HG03520 (cell line): Measurements from ENCODE around the gene GEMIN8.

Experiments
- ATAC-seq: cut with Tn5 transposase; IDR thresholded peaks from one replicate; pipeline ENCODE4 v1.9.1; 2021; ENCODE audit warnings: mild to moderate bottlenecking, moderate library complexity; ENCODE audit not compliant: unreplicated experiment

The GEMIN8 gene

DNA sequence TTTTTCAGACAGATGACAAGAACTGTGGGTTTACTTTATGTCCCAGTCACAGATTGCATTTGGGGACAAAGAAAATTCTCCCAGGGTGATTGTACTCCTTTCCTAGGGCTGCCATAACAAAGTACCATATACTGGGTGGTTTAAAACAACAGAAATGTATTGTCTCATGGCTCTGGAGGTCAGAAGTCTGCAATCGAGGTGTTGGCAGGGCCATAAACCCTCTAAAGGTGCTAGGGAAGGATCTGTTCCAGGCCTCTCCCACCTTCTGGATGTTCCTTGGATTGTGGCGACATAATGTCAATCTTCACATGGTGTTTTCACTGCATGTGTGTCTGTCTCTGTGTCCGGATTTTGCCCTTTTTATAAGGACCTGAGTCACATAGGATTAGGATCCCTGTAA, 12.3 kb downstream of the GEMIN8 start:
- ATAC-seq, result no peak

DNA sequence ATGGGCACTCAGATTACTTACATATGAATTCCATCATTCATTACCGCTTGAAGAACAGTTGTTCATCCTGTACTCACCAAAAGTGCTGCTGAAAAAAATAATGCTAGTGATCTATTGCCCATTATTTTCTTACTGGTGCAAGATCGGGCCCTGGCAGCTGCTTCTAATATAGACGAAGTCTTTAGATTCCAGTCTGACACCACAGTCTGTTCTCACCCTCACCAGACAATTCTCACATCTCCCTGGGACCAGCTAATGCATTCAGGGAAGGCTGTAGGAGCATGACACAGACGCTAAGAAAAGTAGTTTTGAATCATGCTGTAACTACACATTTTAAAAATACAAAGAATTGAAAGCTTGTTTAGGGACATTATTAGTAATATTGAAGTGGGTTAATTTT, 13.8 kb downstream of the GEMIN8 start:
- ATAC-seq, result no peak

DNA sequence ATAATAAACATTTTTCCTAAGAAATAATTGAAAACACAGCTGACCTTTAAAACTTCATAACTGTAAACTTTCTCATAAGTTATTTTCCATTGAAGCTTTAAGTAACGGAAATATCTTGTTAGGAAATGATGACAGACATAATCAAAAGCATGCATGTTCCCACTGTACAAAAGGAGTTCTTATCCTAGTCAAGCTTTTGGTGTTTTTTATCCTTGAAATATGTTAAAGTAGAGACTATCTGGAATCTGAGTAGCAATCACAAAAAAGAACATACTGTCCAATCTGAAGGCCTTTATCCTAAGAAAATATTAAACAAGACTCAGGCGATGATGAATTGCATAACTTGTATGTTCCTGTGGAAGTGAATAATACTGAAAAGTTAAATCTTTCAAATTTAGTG, 14.4 kb downstream of the GEMIN8 start:
- no peak for ATAC-seq

DNA sequence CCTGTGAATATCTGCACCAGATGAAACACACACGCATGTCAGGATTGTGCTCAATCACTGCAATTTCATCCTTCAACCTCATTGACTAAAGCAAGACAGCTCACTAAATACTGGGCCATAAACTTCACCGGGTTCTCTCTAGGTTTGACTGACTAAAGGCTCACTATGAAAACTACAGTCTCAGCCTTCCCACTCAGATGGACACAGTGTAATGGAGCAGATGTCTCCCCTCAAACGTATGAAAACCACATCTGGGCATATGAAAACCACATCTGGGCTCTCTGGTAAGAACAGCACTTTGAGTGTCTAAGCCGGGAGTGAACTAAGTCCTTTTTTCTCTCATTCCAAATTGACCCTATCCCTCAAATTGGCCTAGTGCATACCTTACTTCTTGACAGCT, 15.2 kb downstream of the GEMIN8 start:
- ATAC-seq, result no peak

DNA sequence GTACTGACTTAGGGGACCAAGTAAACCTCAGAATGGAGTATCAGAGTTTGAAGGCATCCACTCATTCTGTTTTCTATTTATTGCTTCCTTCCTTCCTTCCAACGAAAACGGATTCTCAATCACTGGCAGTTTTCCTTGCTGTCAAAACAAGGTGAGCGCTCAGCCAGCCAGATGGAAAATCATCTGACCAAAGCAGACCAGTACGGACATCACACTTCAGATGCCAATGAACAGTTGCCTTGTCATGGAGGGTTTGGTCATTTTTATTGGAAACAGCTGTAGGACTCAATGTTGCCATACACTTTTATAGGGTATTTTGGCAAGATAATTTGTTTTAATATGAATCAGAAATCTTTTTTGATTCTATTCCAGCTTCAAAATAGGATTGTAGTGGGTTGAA, 16.6 kb downstream of the GEMIN8 start:
- no peak for ATAC-seq

DNA sequence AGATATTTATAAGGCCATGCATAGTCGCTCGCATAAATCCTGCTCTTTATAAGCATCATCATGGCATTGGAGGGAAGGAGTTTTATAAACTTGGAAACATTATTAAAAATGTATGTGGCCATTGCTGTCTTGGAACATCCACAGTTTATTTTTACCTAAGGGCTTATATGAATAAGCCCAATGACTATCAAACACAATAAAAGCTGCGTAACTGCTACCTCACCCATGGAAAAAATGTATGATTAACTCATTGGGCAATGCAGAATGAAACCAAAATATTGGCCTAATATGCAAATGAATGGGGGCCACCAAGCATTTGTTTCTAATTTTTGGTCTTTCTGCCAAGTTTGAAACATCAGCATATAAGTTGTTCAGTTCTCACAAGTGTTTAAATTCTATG, 19.1 kb downstream of the GEMIN8 start:
- no peak for ATAC-seq

DNA sequence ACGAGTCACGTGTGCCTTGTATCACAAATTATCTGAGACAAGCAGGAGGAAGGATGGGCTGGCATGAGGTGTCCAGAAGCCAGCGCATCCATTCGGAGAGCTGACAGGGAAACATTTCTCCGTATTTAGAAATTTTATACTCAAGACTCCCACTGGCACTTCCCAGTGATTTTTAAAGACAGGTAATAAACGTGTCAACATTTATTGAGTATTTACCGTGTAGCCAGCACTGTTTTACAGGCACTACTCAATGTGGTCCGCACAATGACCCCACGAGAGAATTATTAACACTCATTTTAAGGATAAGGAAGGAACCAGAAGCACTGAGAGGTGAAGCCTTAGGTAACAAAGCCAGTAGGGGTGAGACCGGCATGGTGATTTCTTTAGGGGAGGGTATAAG, 23.2 kb downstream of the GEMIN8 start:
- ATAC-seq, result no peak

DNA sequence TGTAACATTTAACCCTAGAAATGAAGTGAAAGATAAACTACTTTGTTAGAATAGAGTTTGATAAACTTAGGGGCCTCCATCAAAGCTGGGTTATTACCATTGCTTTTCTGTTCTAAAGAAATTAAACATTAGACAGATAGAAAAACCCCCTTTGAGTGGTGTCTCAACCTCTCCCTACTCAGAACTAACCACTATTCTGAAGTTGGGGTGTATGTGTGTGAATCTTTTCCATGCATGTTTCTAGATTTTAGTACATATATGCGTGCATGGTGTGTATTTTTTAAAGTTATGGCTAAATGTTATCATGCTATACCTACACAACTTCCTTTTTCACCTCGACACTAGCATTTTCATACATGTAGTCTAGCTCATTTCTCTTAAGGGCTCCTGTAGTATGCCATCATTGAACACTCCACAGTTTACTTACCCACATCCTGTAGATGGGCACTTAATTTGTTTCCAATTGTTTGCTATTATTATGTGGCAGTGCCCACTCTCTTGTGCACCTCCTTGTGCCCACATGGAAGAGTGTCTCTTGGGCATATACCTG, 25.7 kb downstream of the GEMIN8 start:
- ATAC-seq, result no peak

DNA sequence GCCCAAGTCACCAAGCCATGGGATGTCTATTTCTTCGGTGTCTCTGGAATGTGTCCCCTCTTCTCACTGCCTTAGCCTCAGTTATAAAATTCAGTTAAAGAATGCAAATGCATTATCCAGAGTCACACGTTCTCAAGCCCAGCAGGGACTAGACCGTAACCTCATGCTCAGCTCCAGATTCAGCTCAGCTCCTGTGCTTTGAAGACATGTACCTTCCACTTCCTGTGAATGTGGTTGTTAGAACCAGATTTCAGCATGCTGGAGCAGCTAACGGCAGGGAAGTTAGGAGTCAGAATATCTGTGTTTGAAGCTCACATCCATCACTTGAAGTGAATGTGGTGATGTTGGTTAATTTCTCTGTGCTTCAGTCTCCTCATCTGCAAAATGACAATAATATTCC, 26.7 kb downstream of the GEMIN8 start:
- ATAC-seq, result no peak

DNA sequence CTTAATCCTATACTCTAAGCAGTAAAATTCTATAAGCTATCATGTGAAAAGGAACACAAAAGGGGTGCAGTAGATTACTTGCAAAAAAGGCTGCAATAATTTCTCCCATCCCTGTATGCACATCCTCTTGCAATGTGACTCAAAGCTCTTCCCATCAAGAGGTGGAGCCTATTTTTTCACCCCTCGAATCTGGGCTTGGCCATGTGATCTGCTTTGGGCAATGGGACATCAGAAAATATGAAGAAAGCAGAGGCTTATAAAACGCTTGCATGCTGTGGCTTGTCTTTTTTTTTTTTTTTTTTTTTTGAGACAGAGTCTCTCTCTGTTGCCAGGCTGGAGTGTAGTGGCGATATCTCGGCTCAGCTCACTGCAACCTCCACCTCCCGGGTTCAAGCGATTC, 33.0 kb downstream of the GEMIN8 start:
- ATAC-seq, result no peak

DNA sequence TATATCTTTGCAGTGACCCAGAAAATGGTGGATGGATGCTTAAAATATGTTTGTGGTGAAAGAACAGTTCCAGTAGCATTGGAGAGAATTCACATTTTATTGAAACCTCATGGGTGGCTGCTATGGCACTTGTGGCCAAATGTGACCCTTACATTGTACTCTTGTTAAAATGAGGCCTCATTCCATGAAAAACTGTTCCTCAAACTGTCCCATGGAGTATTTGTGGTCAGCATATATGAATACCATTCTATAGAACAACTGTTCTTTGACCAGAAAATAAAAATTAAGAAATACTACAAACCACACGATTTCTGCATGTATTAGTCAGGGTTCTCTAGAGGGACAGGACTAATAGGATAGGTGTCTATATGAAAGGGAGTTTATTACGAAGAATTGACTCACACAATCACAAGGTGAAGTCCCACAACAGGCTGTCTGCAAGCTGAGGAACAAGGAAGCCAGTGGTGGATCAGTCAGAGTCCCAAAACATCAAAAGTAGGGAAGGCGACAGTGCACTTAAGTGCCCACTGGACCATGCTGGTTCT, 35.1 kb downstream of the GEMIN8 start:
- no peak for ATAC-seq

DNA sequence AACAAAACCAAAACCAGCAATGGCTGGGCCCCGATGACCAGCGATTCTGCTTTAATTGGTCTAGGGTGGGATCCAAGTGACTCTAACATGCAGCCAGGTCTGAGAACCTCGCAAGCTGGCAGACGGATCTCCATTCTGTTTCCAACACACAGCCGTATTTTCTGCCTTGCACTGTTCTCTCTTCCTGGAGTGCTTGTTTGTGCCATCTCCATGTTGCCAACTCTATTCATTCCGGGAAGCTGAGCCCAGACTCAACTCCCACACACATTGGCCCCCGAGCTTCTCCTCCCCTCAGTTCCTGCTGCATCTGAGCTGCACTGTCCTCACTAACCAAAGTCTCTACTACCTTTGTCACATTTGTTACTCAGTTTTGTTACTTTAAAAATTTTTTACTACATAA, 35.6 kb downstream of the GEMIN8 start:
- ATAC-seq, result no peak

DNA sequence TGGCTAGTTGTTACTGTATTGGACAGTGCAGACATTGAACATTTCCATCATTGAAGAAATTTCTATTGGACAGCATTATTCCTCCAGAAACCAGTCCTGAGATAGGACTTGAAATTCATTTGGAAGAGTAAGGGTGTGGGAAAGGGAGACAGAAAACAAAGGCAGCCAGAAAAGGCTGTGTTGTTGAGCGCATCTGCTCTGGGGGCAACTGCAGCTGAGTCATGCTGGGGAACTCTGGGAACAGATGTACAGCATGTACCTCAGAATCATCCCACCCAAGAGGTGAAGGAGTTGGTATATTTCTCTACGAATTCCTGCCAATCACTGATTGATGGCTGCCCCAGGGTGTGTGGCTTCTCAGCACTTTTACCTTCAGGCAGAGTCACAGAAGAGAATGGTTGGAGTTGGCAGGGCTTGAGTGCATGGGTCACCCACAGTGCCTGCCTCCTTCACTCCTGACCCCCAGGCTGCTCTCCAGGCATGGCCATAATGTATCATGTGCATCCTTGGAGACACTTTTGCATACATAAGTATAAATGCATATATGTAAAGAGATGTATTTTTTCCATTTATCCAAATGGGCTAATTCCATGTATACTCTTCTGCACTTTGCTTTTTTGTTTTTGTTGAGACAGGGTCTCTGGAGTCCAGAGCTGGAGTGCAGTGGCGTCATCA, 39.4 kb downstream of the GEMIN8 start:
- ATAC-seq, result no peak

DNA sequence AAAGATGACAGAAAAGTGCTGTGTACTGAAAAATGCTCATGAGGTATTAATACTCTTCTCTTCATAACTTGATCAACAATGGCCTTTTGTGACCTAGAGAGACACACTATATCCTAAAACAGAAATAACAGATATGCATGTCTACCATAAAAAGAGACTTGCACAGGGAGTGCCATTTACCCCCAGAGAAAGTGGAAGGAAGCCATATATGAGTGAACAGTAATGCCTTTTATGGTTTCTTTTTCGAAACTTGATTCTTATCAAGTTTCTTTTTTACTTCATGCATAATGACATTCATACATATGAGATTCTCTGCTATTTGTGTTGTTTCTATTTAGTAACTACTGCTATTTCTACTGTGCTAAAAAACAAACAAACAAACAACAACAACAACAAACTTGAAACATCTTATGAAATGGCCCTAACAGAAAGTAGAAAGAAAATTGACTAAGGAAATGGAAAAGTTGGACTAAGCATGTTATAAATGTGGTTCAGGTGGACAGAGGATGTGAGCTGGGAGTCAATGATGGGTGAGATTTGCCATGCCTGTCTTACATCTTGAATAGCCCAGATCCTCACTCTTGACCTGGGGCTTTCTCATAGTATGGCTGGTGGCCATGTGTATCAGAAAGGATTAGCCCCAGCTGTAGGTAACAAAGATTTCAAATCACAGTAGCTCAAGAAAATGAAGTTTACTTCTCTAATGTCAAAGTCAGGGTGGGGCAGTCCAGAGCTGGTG, 43.8 kb downstream of the GEMIN8 start:
- no peak for ATAC-seq

DNA sequence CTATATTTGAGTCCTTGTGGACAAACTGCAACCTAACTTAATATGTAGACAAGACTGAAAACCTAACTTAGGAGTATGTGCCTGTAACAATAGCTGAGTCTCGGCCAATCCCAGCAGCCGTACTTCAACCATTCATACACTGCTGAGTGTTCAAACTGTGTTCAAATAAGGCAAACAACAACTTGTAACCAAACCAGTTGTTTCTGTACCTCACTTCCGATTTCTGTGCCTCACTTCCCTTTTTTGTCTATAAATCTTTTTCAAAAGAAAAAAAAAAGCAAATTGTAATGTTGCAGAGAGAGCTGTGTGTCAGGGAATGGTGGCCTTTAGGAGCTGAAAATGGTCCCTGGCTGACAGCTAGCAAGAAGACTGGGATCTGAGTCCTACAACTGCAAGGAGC, 46.0 kb downstream of the GEMIN8 start:
- no peak for ATAC-seq

DNA sequence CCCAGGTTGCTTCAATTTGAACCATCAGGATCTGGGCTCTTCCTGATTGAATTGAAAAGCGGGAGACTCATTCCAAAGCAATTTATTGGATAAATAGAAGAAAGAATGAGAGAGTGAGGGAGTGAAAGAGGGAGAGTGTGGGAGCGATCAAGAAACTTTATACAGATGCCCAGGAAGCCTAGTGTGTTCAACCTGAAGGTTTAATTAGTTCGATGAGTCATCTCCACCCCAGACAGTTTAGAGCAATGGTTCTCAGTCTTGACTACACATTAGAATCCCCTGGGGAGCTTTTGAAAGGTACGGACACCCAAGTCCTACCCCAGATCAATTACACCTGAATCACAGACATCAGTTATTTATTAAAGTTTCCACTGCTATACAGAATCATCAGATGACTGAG, 61.5 kb downstream of the GEMIN8 start:
- ATAC-seq, result no peak

DNA sequence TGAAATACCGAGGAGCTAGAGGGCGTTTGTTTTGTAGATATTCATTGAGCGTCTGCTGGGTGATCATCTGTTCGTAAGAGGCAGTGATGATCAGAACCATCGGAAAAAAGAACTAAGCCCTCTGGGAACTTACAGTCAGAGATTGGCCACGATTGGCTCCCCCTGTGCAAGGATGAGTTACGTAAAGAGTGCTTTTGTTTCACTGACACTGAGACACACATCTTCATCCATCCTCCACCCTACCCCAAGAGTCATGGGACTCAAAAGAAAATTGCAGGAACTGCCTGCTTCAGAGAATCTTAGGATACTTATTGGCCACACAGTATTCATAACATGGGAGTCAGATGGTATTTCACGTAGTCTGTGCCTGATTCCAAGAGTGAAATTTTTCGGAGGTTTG, 62.1 kb downstream of the GEMIN8 start:
- ATAC-seq, result no peak

DNA sequence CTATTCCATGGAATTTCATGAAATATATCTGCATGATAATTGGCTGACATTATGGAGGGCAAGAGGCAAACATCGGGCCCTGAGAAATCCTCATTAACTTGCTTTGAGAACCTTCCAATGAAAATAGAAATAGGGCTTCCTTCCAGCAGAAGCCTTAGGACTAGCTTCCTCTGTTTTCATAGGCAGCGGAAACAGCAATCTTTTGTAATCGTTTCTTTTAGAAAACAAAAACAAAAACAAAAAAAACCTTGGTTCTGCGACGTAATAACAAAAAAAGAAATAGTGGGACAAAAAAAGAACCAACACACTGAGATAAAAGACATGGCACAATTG, 62.9 kb downstream of the GEMIN8 start:
- no peak for ATAC-seq

DNA sequence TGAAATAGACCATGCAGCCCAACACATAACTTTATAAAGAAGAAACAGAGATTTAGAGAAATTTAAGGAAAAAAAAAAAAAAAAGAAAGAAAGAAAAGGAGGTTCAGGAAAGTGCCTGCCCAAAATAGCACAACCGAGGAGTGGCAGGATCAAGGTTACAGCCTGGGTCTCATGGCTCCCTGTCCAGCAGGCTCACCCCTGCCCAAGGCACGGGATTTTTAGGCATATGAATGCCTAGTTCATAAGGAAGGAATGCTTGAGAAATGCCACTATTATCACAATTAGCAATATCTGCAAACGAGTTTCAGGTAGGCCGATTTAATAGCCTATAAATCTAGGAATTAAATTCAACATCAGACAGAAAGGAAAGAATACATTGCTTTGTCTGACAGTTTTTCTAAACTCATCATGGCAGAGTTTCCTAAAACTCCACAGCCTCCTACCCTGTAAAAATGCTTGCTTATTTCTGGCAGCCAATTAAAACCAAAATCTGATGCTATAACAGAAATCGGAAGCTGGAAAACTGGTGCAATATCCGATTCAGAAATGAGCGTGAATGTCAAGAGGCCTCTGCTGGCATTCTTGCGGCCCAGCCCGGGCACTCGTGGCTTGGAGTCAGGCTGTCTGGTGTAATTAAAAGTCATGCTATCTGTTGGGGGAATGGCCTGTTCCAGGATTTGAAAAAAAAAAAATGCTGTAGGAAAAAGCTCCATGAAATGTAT, 63.5 kb downstream of the GEMIN8 start:
- no peak for ATAC-seq

DNA sequence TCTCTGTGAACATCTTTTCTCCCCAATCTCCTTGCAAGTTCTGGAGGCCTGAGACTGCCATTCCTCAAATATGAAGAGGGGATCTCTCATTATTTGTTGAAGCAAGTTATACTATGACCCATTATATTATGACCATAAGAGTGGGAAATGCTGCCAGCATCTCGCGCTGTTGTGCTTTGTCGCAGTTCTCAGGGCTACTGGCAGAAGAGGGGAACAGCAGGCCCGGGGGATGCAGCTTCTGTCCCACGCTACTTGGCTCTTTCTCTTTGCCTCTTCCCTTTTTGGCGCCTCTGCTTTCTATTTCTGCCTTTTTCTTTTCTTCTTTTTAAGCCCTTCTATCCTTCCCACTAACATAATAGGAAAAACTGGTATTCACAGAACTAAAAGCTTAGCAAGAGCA, 64.2 kb downstream of the GEMIN8 start:
- ATAC-seq, result no peak

DNA sequence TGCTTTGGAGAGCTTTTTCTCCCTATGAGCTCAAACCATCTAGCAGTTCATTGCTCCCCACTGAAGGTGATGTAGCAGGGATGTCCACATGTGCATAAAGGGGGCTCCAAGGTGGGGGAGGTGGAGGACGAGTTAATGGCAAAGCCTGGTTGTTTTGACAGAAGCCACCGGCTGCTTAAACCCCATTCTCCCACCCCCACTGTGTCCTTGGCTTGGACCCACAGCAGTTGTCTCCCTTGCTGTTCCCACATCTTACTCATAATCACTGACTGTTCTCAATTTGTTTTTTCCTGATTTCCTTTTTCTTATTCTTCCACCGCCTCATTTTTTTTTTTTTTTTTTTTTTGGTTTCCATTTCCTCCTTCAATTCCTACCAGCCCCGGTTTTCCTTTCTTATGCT, 72.7 kb downstream of the GEMIN8 start:
- ATAC-seq, result no peak
